H1 (cell line): ENCODE measurements around the gene SNX27. TPM values are rescaled to one million over a fixed set of nuclear protein-coding genes. Genes with fewer than 3 reads are reported as not detected.

Source experiments
- CTCF ChIA-PET: fragments of 300-600 bp; sonication (Branson Sonifier 250); formaldehyde crosslinking; loops from one replicate; lab custom pipeline; 2021; ENCODE audit not compliant: partially characterized antibody; lab: Charles Lee
- POLR2A ChIA-PET: fragments of 300-600 bp; sonication (Branson Sonifier 250); formaldehyde crosslinking; loops from one replicate; lab custom pipeline; 2021; ENCODE audit warnings: inconsistent platforms; ENCODE audit not compliant: partially characterized antibody; lab: Charles Lee
- DNase-seq, 2 experiments: peaks; one replicate each; pipeline versions ENCODE4 v3.0.0 to v3.0.0-alpha.2; 2010 to 2022; ENCODE audit warnings: low spot score in 2 of 2, low read depth in 1 of 2, mixed read lengths in 1 of 2
- FAIRE-seq: peaks from 2 replicates; lab custom pipeline; 2011; peaks lifted over from hg19 to GRCh38; lab: Jason Lieb, UNC
- H2AFZ ChIP-seq: 2 replicates; pipeline ENCODE4 v1.8.1; 2012; ENCODE audit warnings: low read length, inconsistent platforms
- H2AK5ac ChIP-seq: 2 replicates; pipeline ENCODE4 v1.6.1; 2013; ENCODE audit warnings: low read depth, low read length
- H2BK120ac ChIP-seq: replicated peaks from 2 replicates; pipeline ENCODE3; 2013; ENCODE audit warnings: low read depth, low read length, inconsistent platforms
- H2BK12ac ChIP-seq: 2 replicates; pipeline ENCODE4 v1.6.1; 2013; ENCODE audit warnings: low read depth, low read length
- H2BK15ac ChIP-seq: 2 replicates; pipeline ENCODE4 v1.6.1; 2013; ENCODE audit warnings: low read length
- H2BK20ac ChIP-seq: 2 replicates; pipeline ENCODE4 v1.6.1; 2013; ENCODE audit warnings: low read length
- H2BK5ac ChIP-seq: 2 replicates; pipeline ENCODE4 v1.6.1; 2013; ENCODE audit warnings: low read depth, low read length
- H3K14ac ChIP-seq: 2 replicates; pipeline ENCODE4 v1.6.1; 2013; ENCODE audit warnings: inconsistent platforms; ENCODE audit not compliant: insufficient read length
- H3K18ac ChIP-seq: 2 replicates; pipeline ENCODE4 v1.6.1; 2013; ENCODE audit warnings: low read length; ENCODE audit errors: extremely low read depth
- H3K23ac ChIP-seq: 2 replicates; pipeline ENCODE4 v1.6.1; 2013; ENCODE audit warnings: inconsistent platforms; ENCODE audit not compliant: insufficient read length
- H3K23me2 ChIP-seq: 2 replicates; pipeline ENCODE4 v1.6.1; 2013; ENCODE audit warnings: low read depth, low read length
- H3K27ac ChIP-seq: 2 replicates; pipeline ENCODE4 v1.6.1; 2011; ENCODE audit warnings: low read depth, low read length, inconsistent platforms
- H3K27me3 ChIP-seq, 4 experiments: replicated peaks in 1 of 4; 1 replicate in 1 of 4; 2 replicates in 3 of 4; pipeline versions ENCODE4 v1.6.1 to v1.8.1; 2011 to 2013; ENCODE audit warnings: low read length in 3 of 4, mild to moderate bottlenecking in 3 of 4, inconsistent platforms in 2 of 4, mixed read lengths in 2 of 4, moderate library complexity in 1 of 4; ENCODE audit not compliant: control insufficient read depth in 3 of 4, insufficient read depth in 3 of 4; ENCODE audit errors: extremely low read depth in 1 of 4
- H3K36me3 ChIP-seq, 4 experiments: 2 replicates each; pipeline versions ENCODE4 v1.6.1 to v1.8.1; 2011 to 2013; ENCODE audit warnings: mild to moderate bottlenecking in 4 of 4, low read length in 3 of 4, moderate library complexity in 2 of 4, control low read depth in 1 of 4, inconsistent platforms in 1 of 4; ENCODE audit not compliant: insufficient read depth in 4 of 4, control insufficient read depth in 2 of 4
- H3K4ac ChIP-seq: replicated peaks from 2 replicates; pipeline ENCODE3; 2013; ENCODE audit warnings: low read length, low read depth, mixed read lengths, inconsistent platforms; ENCODE audit not compliant: insufficient read length
- H3K4me1 ChIP-seq, 4 experiments: replicated peaks in 1 of 4; 1 replicate in 1 of 4; 2 replicates in 3 of 4; pipeline versions ENCODE4 v1.6.1 to v1.8.1; 2011 to 2013; ENCODE audit warnings: low read length in 3 of 4, inconsistent platforms in 2 of 4, mixed read lengths in 1 of 4; ENCODE audit not compliant: insufficient read depth in 4 of 4, control insufficient read depth in 3 of 4
- H3K4me2 ChIP-seq, 2 experiments: 2 replicates each; pipeline versions ENCODE4 v1.6.1 to v1.8.1; 2011 to 2013; ENCODE audit warnings: low read depth in 2 of 2, low read length in 2 of 2, control low read depth in 1 of 2, inconsistent platforms in 1 of 2, mild to moderate bottlenecking in 1 of 2; ENCODE audit not compliant: insufficient read depth in 1 of 2
- H3K4me3 ChIP-seq, 4 experiments: fragments of 200-600, 300-600 bp in 1 of 4; sonication (generic), shearing (Covaris generic), sonication (Bioruptor Twin) in 1 of 4; 2 replicates each; pipeline versions ENCODE4 v1.5.1 to v1.8.1; 2011 to 2016; ENCODE audit warnings: low read length in 4 of 4, low read depth in 3 of 4, control low read depth in 2 of 4, inconsistent platforms in 2 of 4, mild to moderate bottlenecking in 2 of 4, mixed read lengths in 1 of 4, moderate library complexity in 1 of 4; ENCODE audit not compliant: insufficient read depth in 2 of 4; ENCODE audit errors: extremely low read depth in 1 of 4
- H3K56ac ChIP-seq: replicated peaks from 2 replicates; pipeline ENCODE3; 2013; ENCODE audit warnings: low read depth, mild to moderate bottlenecking, mixed read lengths, low read length, inconsistent platforms; ENCODE audit not compliant: insufficient read length
- H3K79me1 ChIP-seq: 2 replicates; pipeline ENCODE4 v1.6.1; 2013; ENCODE audit warnings: low read depth, low read length, control low read depth
- H3K79me2 ChIP-seq, 2 experiments: 2 replicates each; pipeline versions ENCODE4 v1.6.1 to v1.8.1; 2012 to 2013; ENCODE audit warnings: low read length in 2 of 2, mild to moderate bottlenecking in 2 of 2, inconsistent platforms in 1 of 2; ENCODE audit not compliant: insufficient read depth in 2 of 2, control insufficient read depth in 1 of 2
- H3K9ac ChIP-seq, 4 experiments: replicated peaks in 1 of 4; 1 replicate in 1 of 4; 2 replicates in 3 of 4; pipeline versions ENCODE4 v1.6.1 to v1.8.1; 2011 to 2013; ENCODE audit warnings: low read depth in 3 of 4, low read length in 3 of 4, control low read depth in 2 of 4, mild to moderate bottlenecking in 2 of 4, moderate library complexity in 2 of 4, inconsistent platforms in 1 of 4; ENCODE audit errors: extremely low read depth in 1 of 4
- H3K9me3 ChIP-seq, 2 experiments: 2 replicates each; pipeline versions ENCODE4 v1.6.1 to v1.8.1; 2012 to 2013; ENCODE audit warnings: mild to moderate bottlenecking in 2 of 2, moderate library complexity in 2 of 2, control low read depth in 1 of 2, inconsistent platforms in 1 of 2, low read depth in 1 of 2, low read length in 1 of 2, mixed read lengths in 1 of 2; ENCODE audit not compliant: insufficient read depth in 2 of 2
- H4K20me1 ChIP-seq, 2 experiments: replicated peaks in 1 of 2; 2 replicates each; pipeline versions ENCODE3 to v1.8.1; 2011 to 2013; ENCODE audit warnings: inconsistent platforms in 2 of 2, low read length in 2 of 2, mild to moderate bottlenecking in 1 of 2; ENCODE audit not compliant: insufficient read depth in 2 of 2, control insufficient read depth in 1 of 2
- H4K5ac ChIP-seq: 2 replicates; pipeline ENCODE4 v1.6.1; 2013; ENCODE audit warnings: low read length, low read depth, mixed read lengths, inconsistent platforms; ENCODE audit not compliant: insufficient read length
- H4K8ac ChIP-seq: 2 replicates; pipeline ENCODE4 v1.8.0; 2013; ENCODE audit warnings: mild to moderate bottlenecking, moderate library complexity, low read length, inconsistent platforms; ENCODE audit not compliant: insufficient read depth; ENCODE audit errors: extremely low read depth
- H4K91ac ChIP-seq: replicated peaks from 2 replicates; pipeline ENCODE3; 2013; ENCODE audit warnings: low read length, mixed read lengths, inconsistent platforms; ENCODE audit not compliant: insufficient read length
- CBX8 ChIP-seq: fragments of 300-800, 300-1000 bp; sonication (generic); IDR thresholded peaks from 2 replicates; pipeline ENCODE4 v1.7.1; 2016; ENCODE audit warnings: low read depth, low read length, borderline replicate concordance
- CEBPB ChIP-seq: IDR thresholded peaks from 2 replicates; pipeline ENCODE4 v1.6.1; 2012; ENCODE audit warnings: low read depth, low read length
- CTBP2 ChIP-seq: IDR thresholded peaks from 2 replicates; pipeline ENCODE4 v1.7.0; 2011; ENCODE audit warnings: borderline replicate concordance, mild to moderate bottlenecking, moderate library complexity, mixed read lengths, low read length; ENCODE audit not compliant: insufficient read depth, insufficient read length
- EZH2 ChIP-seq: fragments of 200-600 bp; sonication (generic); IDR thresholded peaks from 2 replicates; pipeline ENCODE4 v1.7.1; 2012; ENCODE audit warnings: low read depth, mild to moderate bottlenecking, moderate library complexity, low read length, inconsistent platforms; ENCODE audit not compliant: severe bottlenecking
- HDAC6 ChIP-seq: IDR thresholded peaks from one replicate; pipeline ENCODE4 v1.7.1; 2012; ENCODE audit warnings: low read depth, mild to moderate bottlenecking, inconsistent platforms, low read length, moderate library complexity
- NRF1 ChIP-seq: IDR thresholded peaks from 2 replicates; pipeline ENCODE4 v1.6.1; 2011; ENCODE audit warnings: mild to moderate bottlenecking, low read depth, low read length, improper control_type of control experiment
- POLR2A ChIP-seq, 2 experiments: IDR thresholded peaks; 1 replicate in 1 of 2; 2 replicates in 1 of 2; pipeline ENCODE4 v1.6.1; 2011; ENCODE audit warnings: low read depth in 2 of 2, low read length in 2 of 2, mild to moderate bottlenecking in 2 of 2; ENCODE audit errors: control extremely low read depth in 1 of 2
- RNF2 ChIP-seq: fragments of 200-900, 300-1000 bp; sonication (generic); IDR thresholded peaks from 2 replicates; pipeline ENCODE4 v1.7.1; 2016; ENCODE audit warnings: borderline replicate concordance, low read depth, mild to moderate bottlenecking, antibody characterized with exemption, low read length; ENCODE audit not compliant: poor library complexity, severe bottlenecking; ENCODE audit errors: missing control alignments
- SAP30 ChIP-seq: fragments of 300-600 bp; sonication (generic); IDR thresholded peaks from 2 replicates; pipeline ENCODE4 v1.7.1; 2012; ENCODE audit warnings: low read length, moderate library complexity, mild to moderate bottlenecking, inconsistent platforms; ENCODE audit not compliant: insufficient read depth, insufficient replicate concordance
- SIRT6 ChIP-seq: IDR thresholded peaks from one replicate; pipeline ENCODE4 v1.7.1; 2012; ENCODE audit warnings: low read length, inconsistent platforms
- TAF1 ChIP-seq: IDR thresholded peaks from 2 replicates; pipeline ENCODE4 v1.6.1; 2011; ENCODE audit warnings: mild to moderate bottlenecking, low read depth, low read length
- TEAD4 ChIP-seq: IDR thresholded peaks from 2 replicates; pipeline ENCODE4 v1.6.1; 2012; ENCODE audit warnings: low read depth, low read length, inconsistent platforms, mixed read lengths
- WGBS, 2 experiments: shearing (Covaris generic) in 1 of 2; methylation state at CpG; one replicate each; pipeline versions ENCODE4 v1.1.6 to v1.1.7; 2013 to 2015; ENCODE audit warnings: low lambda C conversion rate in 2 of 2, mixed read lengths in 2 of 2, inconsistent platforms in 1 of 2, low coverage in 1 of 2, missing lambda C conversion rate in 1 of 2; ENCODE audit not compliant: insufficient replicate concordance in 2 of 2, insufficient coverage in 1 of 2, insufficient read length in 1 of 2; ENCODE audit errors: extremely low coverage in 1 of 2, missing lambda C conversion rate in 1 of 2; 5-methylcytosine and 5-hydroxymethylcytosine counted together
- polyA plus RNA-seq, 7 experiments: library from polyadenylated mRNA; depleted of rRNA in 3 of 7; stranded (reverse) in 5 of 7; unstranded in 2 of 7; fragments of >200 nt in 5 of 7; fragments of 200-250 nt in 2 of 7; gene quantifications; 1 replicate in 5 of 7; 2 replicates in 1 of 7; 4 replicates in 1 of 7; pipeline versions ENCODE4 v1.2.1 to v1.2.3, GENCODE V29; 2011 to 2013; ENCODE audit warnings: missing spikeins in 2 of 7, mixed read lengths in 2 of 7
- total RNA-seq: library from RNA; stranded (reverse); fragmentation: NEBNext Ultra II Directional; extraction: Animal tissue kit (Norgen Biotek cat#: 25700); gene quantifications from 2 replicates; pipeline ENCODE4 v1.2.1, GENCODE V29; 2021
- TF ChIP-seq, protein P1 (sequence below): IDR thresholded peaks from 2 replicates; pipeline ENCODE4 v1.6.1; 2011; ENCODE audit warnings: low read length, improper control_type of control experiment

The SNX27 gene
- total and polyA plus RNA-seq, 2 of the 8 experiments (the other 6 are each of a cell fraction or from before 2014, with no cell fraction given) = 23.4 to 65.4 TPM

DNA sequence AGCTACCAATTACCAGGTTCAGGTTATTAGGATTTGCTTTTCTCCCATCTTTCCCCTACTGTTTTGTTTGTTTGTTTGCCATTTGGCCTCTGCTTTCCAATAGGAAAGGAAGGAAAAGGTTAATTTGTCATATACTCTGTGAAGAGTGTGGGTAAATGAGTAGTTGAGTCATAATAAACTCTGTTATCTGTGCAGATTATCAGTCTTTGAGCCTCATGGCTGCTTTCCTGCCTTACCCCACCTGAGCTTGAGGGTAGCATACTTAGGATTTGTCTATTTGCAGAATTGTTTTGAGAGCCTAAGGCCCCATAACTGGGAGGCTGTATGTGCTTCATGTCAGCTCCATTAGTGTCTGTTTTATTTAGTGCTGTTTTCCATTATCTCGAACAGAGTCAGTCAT, 32.9 kb upstream of the SNX27 start:
- no peak overlapping the region for H3K9ac ChIP-seq
- H3K79me2 ChIP-seq = no peaks in the 10 kb centered on the region
- DNase-seq (no peak), FAIRE-seq (no peak)
- peaks cover 0 to 23% (median 12%) of the 10 kb centered on the region in 4 experiments for H3K36me3 ChIP-seq
- no peak overlapping the region for H3K4ac ChIP-seq
- no peak overlapping the region for H3K4me3 ChIP-seq
- H2BK20ac ChIP-seq = no peak overlapping the region
- WGBS, 2 experiments = 90% methylated on average over 1 of the region's 1 CpG; no CpG with 5 or more reads in 1 of the 2 experiments
- H2AK5ac ChIP-seq = no peak overlapping the region
- H3K4me2 ChIP-seq = no peak overlapping the region
- H2BK120ac ChIP-seq = no peak overlapping the region
- no peak overlapping the region for H3K14ac ChIP-seq
- H3K23me2 ChIP-seq = no peaks in the 10 kb centered on the region
- H3K9me3 ChIP-seq = no peaks in the 10 kb centered on the region
- no peak overlapping the region for H2BK12ac ChIP-seq
- H3K27me3 ChIP-seq = no peaks in the 10 kb centered on the region
- H4K20me1 ChIP-seq = no peaks in the 10 kb centered on the region
- no peak overlapping the region for H2BK15ac ChIP-seq
- H3K79me1 ChIP-seq = no peaks in the 10 kb centered on the region
- no peak overlapping the region for H3K56ac ChIP-seq
- ChIA-PET POLR2A (interaction anchor here (1.0 kb wide), 1 partner anchor 15 kb away, joined by 3 read pairs; no protein-coding TSS in a partner anchor), CTCF (interaction anchor here (2.7 kb wide), 1 partner anchor 15 kb away, joined by 12 read pairs; no protein-coding TSS in a partner anchor)
- H4K8ac ChIP-seq = no peak overlapping the region
- no peak overlapping the region for H2BK5ac ChIP-seq
- H3K23ac ChIP-seq = no peak overlapping the region
- H4K5ac ChIP-seq = no peak overlapping the region
- H3K4me1 ChIP-seq = peaks cover 0 to 5% (median under 1%) of the 10 kb centered on the region in 4 experiments; a peak in 2 of 7 replicates
- no peak overlapping the region for H4K91ac ChIP-seq
- no peak overlapping the region for H3K18ac ChIP-seq
- no peak overlapping the region for H3K27ac ChIP-seq
- H2AFZ ChIP-seq = no peak overlapping the region
- no peak for TF ChIP-seq TEAD4
- TF ChIP-seq CEBPB = no peak
- no peak for TF ChIP-seq CBX8
- TF ChIP-seq, protein P1, sequence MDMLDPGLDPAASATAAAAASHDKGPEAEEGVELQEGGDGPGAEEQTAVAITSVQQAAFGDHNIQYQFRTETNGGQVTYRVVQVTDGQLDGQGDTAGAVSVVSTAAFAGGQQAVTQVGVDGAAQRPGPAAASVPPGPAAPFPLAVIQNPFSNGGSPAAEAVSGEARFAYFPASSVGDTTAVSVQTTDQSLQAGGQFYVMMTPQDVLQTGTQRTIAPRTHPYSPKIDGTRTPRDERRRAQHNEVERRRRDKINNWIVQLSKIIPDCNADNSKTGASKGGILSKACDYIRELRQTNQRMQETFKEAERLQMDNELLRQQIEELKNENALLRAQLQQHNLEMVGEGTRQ = no peak
- TF ChIP-seq HDAC6 = no peak
- no peak for TF ChIP-seq POLR2A (IDR thresholded peaks at IDR 0.05; ENCODE audit: control extremely low read depth in 1 of 2, low read depth in 2 of 2, low read length in 2 of 2)
- no peak for TF ChIP-seq TAF1
- TF ChIP-seq NRF1 = no peak
- TF ChIP-seq RNF2 = no peak
- TF ChIP-seq SAP30 = no peak
- no peak for TF ChIP-seq SIRT6
- TF ChIP-seq EZH2 = no peak
- TF ChIP-seq CTBP2 = no peak
